Measurements from ENCODE around the gene RBM5. TPM values are rescaled to one million over a fixed set of nuclear protein-coding genes. Genes with fewer than 3 reads are reported as not detected.
"Not testable (repeated sequence)": the region's sequence is repeated elsewhere in the genome, so short reads cannot be mapped to it uniquely, and the experiment has no call there.

Gene RBM5
- total RNA-seq, 1 experiment from 2014 or later = 89.1 TPM

- TF ChIP-seq ELF1 (IDR thresholded peaks at IDR 0.05; ENCODE audit: borderline replicate concordance, low read depth) (no peak), CEBPB (IDR thresholded peaks at IDR 0.05; ENCODE audit: low read depth) (no peak), RAD21 (IDR thresholded peaks at IDR 0.05; ENCODE audit: low read depth) (no peak), YY1 (IDR thresholded peaks at IDR 0.05; ENCODE audit: extremely low read depth, insufficient replicate concordance, low read depth, low read length) (no peak), SRF (IDR thresholded peaks at IDR 0.05; ENCODE audit: low read depth) (no peak), POLR2AphosphoS5 (IDR thresholded peaks at IDR 0.05; ENCODE audit: low read depth, low read length) (no peak), SP1 (IDR thresholded peaks at IDR 0.05; ENCODE audit: low read depth) (no peak), EZH2 (IDR thresholded peaks at IDR 0.05) (no peak), SIN3A (IDR thresholded peaks at IDR 0.05; ENCODE audit: low read depth) (no peak), CTCF (IDR thresholded peaks at IDR 0.05 in 2 of 3, conservative IDR thresholded peaks at IDR 0.05 in 1 of 3; ENCODE audit: borderline replicate concordance in 1 of 3, insufficient read depth in 1 of 3, low read depth in 2 of 3, low read length in 2 of 3) (no peak), TCF7L2 (IDR thresholded peaks at IDR 0.05; ENCODE audit: borderline replicate concordance, extremely low read depth, insufficient read depth, insufficient read length) (no peak)
Measured at GRCh38 chr3:50078622-50079021, 10.1 kb upstream of the RBM5 start (continued).

- H3K4me1 ChIP-seq (ENCODE audit: control insufficient read depth in 1 of 2, insufficient read depth in 2 of 2, low read length in 2 of 2); DNase-seq (ENCODE audit: low read depth, low spot score); H3K27me3 ChIP-seq (ENCODE audit: insufficient read depth, low read length); H2AFZ ChIP-seq (ENCODE audit: low read depth, low read length, poor library complexity, severe bottlenecking); H4K20me1 ChIP-seq (ENCODE audit: insufficient read depth); RAD21 ChIA-PET (ENCODE audit: low non-redundant PET in 1 of 2, low total read pairs in 2 of 2, uncharacterized antibody in 2 of 2, unreplicated experiment in 2 of 2); H3K9me3 ChIP-seq (ENCODE audit: control insufficient read depth in 1 of 2, insufficient read depth in 1 of 2, low read depth in 1 of 2, low read length in 2 of 2); POLR2A ChIA-PET; H3K9ac ChIP-seq (ENCODE audit: low read length); H3K36me3 ChIP-seq (ENCODE audit: control insufficient read depth in 1 of 2, insufficient read depth in 2 of 2, low read length in 2 of 2); H3K27ac ChIP-seq (ENCODE audit: low read depth, low read length); intact Hi-C loops (cut with micrococcal nuclease); H3K9me2 ChIP-seq (ENCODE audit: insufficient read depth); H3K4me2 ChIP-seq (ENCODE audit: low read length); ATAC-seq; BruUV-seq (replicated peaks); H3K4me3 ChIP-seq (replicated peaks in 1 of 2; ENCODE audit: low read depth in 1 of 2, low read length in 2 of 2); CTCF ChIA-PET: not testable (repeated sequence)
- peaks cover 13% of the 10 kb centered on the region for H3K79me2 ChIP-seq (ENCODE audit: insufficient read depth, low read length)
Measured at GRCh38 chr3:50084951-50085350, 3.8 kb upstream of the RBM5 start.
